HG03521 (cell line): Measurements from ENCODE around the gene ITGA8.
A peak's percentile ranks its signal among the peaks of the same experiment; 100 is the strongest.
"Not testable (repeated sequence)": the region's sequence is repeated elsewhere in the genome, so short reads cannot be mapped to it uniquely, and the experiment has no call there.

ENCODE experiments used
- ATAC-seq: cut with Tn5 transposase; IDR thresholded peaks from one replicate; pipeline ENCODE4 v1.9.1; 2021; ENCODE audit warnings: mild to moderate bottlenecking, moderate library complexity; ENCODE audit not compliant: unreplicated experiment

The ITGA8 gene

GRCh38 chr10:15719899-15720634, at the start of gene ITGA8:
TSS of gene ITGA8 (minus strand) at chr10:15719922. CDS start at chr10:15719771, 151 bp downstream.
- ATAC-seq: no peak

DNA sequence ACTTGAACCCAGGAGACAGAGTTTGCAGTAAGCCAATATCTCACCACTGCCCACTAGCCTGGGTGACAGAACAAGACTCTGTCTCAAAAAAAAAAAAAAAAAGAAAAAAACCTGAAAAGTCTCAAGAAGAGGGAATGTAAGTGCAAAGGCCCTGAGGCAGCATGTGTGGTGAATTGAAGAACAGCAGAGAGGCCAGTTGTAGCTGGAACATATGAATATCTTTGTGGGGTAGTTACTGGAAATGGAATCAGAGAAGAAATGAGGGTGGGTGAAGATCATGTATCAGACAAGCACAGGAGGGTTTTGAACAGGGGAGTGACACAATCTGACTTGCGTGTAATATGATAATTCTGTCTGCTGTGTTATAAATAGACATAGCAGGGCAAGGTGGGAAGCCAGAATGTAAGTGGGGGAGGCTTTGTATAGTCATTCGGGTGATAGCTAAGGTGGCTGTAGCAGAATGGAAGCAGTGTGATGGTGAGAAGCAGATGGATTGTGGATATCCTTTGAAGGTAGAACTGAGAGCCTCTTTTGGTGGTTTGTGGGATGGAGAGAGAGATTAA, 45.3 kb upstream of the ITGA8 start:
- no peak for ATAC-seq

- ATAC-seq: no peak
These were observed 43.3 kb upstream of the ITGA8 start for GRCh38 chr10:15763006-15763405.

DNA sequence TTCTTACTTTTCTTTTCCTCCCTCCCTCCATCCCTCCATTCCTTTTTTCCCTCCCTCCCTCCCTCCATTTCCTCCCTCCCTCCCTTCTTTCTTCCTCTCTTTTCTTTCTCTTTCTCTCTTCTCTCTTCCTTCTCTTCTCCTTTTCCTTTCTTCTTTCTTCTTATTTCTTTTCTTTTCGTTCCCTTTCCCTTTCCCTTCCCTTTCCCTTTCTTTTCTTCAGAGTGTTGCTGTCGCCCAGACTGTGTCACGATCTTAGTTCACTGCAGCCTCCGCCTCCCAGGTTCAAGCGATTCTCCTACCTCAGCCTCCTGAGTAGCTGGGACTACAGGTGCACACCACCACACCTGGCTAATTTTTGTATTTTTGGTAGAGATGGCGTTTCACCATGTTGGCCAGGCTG, 42.5 kb upstream of the ITGA8 start:
- not testable (repeated sequence) for ATAC-seq

DNA sequence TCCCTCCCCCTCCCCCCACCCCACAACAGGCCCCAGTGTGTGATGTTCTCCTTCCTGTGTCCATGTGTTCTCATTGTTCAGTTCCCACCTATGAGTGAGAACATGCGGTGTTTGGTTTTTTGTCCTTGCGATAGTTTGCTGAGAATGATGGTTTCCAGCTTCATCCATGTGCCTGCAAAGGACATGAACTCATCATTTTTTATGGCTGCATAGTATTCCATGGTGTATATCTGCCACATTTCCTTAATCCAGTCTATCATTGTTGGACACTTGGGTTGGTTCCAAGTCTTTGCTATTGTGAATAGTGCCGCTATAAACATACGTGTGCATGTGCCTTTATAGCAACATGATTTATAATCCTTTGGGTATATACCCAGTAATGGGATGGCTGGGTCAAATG, 41.5 kb upstream of the ITGA8 start:
- ATAC-seq: not testable (repeated sequence)

- ATAC-seq: no peak
These were observed 41.0 kb upstream of the ITGA8 start for GRCh38 chr10:15760681-15761080.

- no peak for ATAC-seq
These were observed 39.5 kb upstream of the ITGA8 start for GRCh38 chr10:15759265-15759664.

DNA sequence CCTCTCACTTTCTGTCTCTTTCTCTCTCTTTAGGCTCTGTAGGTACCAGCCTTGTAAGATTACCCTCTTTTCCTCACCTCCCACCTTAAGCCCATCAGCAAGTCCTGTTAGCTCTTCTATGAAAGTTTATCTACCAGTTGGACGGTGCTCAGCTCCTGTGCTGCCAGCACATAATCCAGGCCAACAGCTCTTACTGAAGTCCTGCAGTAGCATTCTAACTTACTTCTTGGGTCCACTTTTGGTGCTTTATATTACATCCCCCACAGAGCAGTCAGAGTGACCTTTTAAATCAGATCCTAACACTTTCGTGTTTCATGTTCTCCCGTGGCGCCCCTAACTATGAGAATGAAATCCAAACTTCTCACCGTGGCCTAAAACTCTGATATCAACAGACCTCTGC, 38.9 kb upstream of the ITGA8 start:
- ATAC-seq: no peak

GRCh38 chr10:15754937-15755336, 35.2 kb upstream of the ITGA8 start:
- ATAC-seq: no peak

DNA sequence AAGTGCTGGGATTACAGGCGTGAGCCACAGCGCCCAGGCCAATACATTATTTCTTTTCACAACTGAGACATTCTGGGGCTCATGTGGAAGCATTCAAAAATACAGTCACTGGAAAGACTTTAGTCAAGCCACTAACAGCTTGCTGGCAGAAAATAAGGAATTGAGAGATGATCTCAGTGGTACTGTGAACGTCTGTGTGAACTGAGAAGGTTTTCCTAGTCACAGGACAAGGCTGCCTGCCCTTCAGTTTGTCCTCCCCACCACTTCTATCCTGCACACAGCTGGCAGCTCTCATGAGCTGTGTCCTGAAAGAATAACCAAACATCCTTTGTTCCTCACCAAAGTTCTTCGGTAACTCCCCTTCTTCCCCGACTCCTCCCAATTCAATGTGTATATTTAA, 31.3 kb upstream of the ITGA8 start:
- ATAC-seq: no peak

GRCh38 chr10:15748126-15748525, 28.4 kb upstream of the ITGA8 start:
- ATAC-seq: no peak

DNA sequence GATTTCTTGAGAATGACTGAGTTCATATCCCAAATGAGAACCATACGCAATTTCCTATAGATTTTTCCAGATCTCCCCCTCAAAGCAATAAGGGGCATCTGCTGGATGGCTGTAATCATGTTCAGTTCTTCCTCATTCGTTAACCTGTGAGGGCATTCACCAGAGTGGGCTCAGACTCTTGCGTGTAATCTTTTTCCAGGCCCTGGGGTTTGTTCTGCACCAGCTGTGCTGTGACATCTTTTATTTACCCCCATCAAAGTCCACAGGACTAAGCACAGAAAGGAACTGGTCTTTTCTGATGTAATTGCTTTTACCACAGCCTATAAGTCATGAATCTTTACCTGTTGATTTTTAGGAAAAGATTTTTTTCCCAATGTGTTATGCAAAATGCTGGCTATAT, 27.9 kb upstream of the ITGA8 start:
- ATAC-seq: no peak

DNA sequence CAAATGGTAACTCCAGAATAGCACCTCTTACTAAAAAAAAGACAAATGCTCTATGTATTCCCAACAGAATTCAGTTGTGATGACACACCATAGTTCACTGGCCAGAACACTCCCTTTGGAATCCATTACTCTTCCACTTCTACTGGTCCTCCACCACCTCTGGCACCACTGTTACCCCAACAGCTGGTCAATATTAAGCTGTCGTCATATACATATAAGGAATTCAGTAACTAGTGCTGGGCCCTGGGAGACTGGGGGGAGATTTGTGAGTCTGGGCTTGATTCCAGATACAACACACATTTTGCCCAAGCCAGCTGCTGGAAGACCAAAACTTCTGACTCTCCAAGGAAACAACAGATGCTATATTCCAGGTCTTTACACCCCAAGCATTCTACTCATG, 26.0 kb upstream of the ITGA8 start:
- no peak for ATAC-seq

DNA sequence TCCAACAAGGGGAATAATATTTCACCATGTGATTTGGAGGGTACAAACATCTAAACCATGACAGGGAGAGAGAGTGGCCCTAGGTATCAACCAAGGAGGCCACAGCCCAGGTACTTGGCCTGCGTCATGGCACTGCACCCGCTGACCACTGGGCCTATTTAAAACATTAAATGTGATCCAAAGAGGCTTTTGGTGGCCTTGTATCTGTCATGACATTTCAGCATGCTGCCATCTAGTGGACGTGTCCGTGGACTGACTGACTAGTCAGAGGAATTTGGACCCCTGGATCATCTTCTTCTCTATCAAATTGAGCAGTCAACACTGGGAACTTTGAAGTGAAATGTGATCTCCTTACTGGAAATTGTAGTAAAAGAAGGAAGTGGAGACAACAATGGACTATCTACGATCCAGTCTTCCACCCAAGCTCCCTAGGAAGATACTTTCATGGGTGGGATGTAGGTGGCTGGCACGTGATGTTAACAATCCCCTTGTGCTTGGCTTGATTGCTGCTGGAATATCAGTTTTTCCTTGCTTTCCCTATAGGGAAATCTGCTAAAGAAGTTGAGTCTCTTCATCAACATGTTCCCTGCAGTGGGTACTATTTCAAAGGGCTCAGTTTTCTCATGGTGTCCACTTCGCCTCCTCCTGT, 24.6 kb upstream of the ITGA8 start:
- peak; percentile 68 for ATAC-seq

GRCh38 chr10:15743443-15743842, 23.7 kb upstream of the ITGA8 start:
- no peak for ATAC-seq

DNA sequence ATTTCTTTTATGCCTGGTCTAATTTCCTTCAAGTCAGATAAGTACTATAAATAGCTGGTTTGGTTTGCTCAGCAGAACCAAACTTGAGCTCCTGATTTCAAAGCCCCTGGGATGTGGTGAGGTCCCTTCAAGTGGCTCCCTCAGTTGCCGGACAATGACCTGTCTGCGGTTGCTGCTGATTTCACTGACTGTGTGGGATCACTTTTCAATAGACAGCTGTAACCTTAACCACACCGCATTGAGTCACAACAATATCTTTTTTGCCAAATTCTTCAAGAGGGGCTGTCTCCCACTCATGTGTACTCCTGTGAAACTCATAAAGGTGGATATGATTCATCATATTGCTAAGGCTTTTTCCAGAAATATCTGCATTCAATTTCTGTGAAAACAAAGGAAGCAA, 23.1 kb upstream of the ITGA8 start:
- ATAC-seq: no peak

DNA sequence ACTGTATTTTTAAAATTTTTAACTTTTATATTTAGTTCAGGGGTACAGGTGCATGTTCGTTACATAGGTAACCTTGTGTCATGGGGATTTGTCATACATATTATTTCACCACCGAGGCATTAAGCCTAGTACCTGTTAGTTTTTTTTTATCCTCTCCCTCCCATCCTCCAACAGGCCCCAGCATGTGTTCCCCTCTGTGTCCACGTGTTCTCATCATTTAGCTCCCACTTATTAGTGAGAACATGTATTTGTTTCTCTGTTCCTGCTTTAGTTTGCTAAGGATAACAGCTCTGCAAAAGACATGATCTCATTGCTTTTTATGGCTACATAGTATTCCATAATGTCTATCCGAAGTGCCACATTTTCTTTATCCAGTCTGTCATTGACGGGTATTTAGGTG, 22.4 kb upstream of the ITGA8 start:
- no peak for ATAC-seq

DNA sequence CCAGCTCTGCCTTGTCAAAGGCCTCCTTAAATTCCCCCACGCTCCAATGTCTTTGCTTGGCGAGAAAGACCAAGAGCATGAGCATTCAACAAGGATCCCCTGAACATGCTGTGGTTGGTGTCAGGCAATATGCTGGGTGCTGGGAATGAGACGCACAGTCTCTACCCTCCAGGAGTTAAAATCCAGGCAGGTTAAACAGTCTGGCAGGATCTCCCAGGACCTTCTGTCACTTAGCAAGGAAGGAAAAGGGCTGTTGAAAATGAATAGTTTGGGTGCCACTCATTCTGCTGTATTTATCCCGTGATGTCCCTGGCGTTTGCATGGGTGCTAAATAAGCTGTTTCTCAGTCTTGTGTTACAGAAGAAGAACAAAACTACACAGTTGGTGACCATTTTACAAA, 21.9 kb upstream of the ITGA8 start:
- no peak for ATAC-seq

GRCh38 chr10:15740261-15740660, 20.5 kb upstream of the ITGA8 start:
- ATAC-seq: no peak

DNA sequence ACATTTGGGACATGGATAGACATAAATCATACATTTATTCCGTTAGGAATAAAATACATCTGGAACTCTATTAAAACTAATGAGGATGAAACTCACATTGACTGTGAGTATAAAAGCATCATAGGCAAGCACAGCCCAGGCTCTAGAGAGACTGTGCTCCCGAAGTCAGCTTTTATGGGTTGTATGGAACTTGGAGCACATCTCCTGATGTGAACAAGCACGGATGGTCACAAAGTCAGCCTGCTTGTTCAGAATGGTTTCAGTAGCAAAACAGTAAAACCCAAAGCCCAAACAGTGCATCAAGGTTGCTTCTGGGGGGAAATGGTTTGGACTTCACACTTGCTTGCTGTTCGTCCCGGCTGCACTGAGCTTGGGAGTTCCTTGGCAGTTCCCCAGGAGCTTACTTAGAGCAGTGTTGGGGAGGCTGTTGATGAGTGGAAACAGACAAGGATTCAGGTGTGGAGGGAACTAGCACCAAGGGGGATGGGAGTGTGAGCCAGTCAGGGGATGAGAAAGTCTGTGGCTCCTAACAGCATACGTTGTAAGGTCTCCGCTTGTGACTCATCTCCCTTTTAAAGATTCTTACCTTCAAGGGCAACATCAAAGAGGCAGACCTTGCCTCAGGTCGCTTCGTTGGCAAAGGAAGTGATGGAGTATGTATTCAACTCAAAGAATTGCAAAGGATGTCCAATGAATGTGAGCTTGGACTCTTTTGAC, 19.7 kb upstream of the ITGA8 start:
- ATAC-seq: no peak

GRCh38 chr10:15738270-15738925, 18.7 kb upstream of the ITGA8 start:
- no peak for ATAC-seq
